ENCODE measurements around the gene TMEM54.

TMEM54 gene

DNA sequence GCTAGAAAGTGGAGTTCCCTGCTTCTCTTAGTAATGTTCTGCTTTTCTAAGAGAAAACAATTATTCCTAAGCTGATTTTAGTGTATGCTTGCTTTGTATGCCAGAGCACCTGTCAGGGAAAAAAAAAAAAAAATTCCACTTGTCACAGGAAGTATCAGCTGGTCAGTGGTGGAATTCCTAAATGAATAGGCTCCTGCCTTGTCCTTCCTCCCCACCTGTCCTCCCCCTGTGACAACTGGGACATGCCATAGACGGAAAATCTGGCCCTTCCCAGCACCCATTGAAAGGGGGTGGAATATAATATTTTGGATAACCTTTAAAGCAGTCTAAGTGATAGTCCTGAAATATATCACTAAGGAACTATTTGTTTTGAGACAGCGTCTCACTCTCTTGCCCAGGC lies 41.3 kb downstream of the TMEM54 start:
- Histone ChIP-seq H3K4me3 (ENCODE audit: low read length) (no peak overlapping the region), H3K36me3 (ENCODE audit: control insufficient read depth, insufficient read depth, low read length) (peaks cover 4% of the 10 kb centered on the region), H3K27ac (ENCODE audit: low read depth, low read length) (no peak overlapping the region), H3K9ac (ENCODE audit: low read length) (no peak overlapping the region), H3K27me3 (ENCODE audit: control insufficient read depth, insufficient read depth, low read length) (no peaks in the 10 kb centered on the region), H3K4me1 (ENCODE audit: control insufficient read depth, insufficient read depth, low read length) (no peaks in the 10 kb centered on the region)

DNA sequence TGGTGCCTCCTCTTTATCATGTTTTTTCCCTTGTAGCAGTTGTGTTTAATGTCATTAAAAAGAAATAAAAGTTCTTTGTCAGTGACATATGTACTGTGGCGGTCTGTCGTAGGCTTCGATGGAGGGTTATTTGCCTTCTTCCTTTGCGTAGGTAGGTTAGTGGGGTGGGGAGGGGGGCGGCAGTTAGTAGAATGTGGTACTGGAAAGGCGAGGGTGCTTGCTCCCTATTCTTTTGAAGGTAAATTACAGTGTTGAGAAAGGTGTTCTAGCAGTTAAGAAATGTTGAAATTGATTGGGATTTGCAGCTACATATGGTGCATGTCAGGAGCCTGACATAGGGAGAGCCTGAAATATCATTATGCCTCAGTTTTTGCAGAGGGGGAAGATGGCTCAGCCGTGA lies 42.4 kb downstream of the TMEM54 start:
- Histone ChIP-seq H3K4me1 (ENCODE audit: control insufficient read depth, insufficient read depth, low read length) (no peaks in the 10 kb centered on the region), H3K4me3 (ENCODE audit: low read length) (no peak overlapping the region), H3K27ac (ENCODE audit: low read depth, low read length) (no peak overlapping the region), H3K9ac (ENCODE audit: low read length) (no peak overlapping the region), H3K36me3 (ENCODE audit: control insufficient read depth, insufficient read depth, low read length) (peaks cover 9% of the 10 kb centered on the region), H3K27me3 (ENCODE audit: control insufficient read depth, insufficient read depth, low read length) (no peaks in the 10 kb centered on the region)

DNA sequence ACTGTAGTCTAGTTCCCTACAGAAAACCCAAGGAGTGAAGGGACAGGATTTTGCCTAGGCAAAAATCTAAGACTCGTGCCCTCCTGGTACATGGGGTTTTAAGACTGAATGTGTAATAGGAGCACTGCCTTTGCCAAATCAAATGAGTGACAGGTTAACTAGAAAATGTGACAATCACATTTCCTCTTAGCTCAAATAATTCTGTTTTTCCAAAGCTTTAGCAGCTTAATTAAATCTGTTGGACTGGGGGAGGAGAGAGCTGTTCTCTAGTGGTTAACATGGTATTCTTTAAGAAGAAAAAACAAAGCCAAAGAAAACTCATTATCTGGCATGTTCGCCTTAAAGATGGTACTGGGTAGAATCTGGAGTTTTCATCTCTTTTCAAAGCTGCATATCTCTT lies 43.1 kb downstream of the TMEM54 start:
- Histone ChIP-seq H3K27ac (ENCODE audit: low read depth, low read length) (no peak overlapping the region), H3K27me3 (ENCODE audit: control insufficient read depth, insufficient read depth, low read length) (no peaks in the 10 kb centered on the region), H3K4me3 (ENCODE audit: low read length) (no peak overlapping the region), H3K36me3 (ENCODE audit: control insufficient read depth, insufficient read depth, low read length) (peaks cover 9% of the 10 kb centered on the region), H3K9ac (ENCODE audit: low read length) (no peak overlapping the region), H3K4me1 (ENCODE audit: control insufficient read depth, insufficient read depth, low read length) (no peaks in the 10 kb centered on the region)

DNA sequence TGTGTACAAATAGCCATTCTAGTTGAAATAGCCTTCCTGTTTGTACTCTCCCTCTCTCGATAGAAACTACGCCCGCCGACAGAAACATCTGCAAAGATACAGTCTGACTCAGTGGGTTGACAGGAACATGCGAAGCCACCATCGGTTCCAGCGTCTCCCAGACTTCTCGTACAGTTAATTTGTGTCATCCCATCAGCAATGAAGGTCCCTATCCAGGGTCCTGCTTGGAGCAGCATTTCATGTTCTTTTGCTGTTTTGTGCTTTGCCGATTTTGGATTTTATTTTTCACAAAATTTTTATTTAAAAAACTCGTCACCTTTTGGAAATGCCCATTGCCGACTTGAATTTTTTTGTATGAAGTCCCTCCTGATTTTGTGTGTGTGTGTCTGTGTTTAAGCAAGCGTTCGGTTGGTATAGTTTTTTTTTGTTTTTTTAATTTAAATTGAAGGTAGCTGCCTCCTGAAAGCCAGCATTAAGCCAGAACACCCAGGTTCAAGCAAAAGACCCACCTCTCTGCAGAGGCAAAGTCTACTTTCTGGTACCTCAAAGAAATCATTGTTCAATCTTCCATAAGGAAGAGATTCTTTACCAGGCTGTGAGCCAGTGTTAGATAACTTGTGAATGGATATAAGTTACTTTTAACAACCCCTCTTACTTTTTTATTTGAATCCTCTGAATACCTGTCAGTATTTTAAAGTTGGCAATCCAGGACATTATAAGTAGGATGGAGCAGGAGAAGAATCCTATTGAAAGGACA lies 45.1 kb downstream of the TMEM54 start:
- Histone ChIP-seq H3K9ac (ENCODE audit: low read length) (no peak overlapping the region), H3K36me3 (ENCODE audit: control insufficient read depth, insufficient read depth, low read length) (peaks cover 8% of the 10 kb centered on the region), H3K27ac (ENCODE audit: low read depth, low read length) (no peak overlapping the region), H3K4me1 (ENCODE audit: control insufficient read depth, insufficient read depth, low read length) (no peaks in the 10 kb centered on the region), H3K4me3 (ENCODE audit: low read length) (no peak overlapping the region), H3K27me3 (ENCODE audit: control insufficient read depth, insufficient read depth, low read length) (no peaks in the 10 kb centered on the region)

DNA sequence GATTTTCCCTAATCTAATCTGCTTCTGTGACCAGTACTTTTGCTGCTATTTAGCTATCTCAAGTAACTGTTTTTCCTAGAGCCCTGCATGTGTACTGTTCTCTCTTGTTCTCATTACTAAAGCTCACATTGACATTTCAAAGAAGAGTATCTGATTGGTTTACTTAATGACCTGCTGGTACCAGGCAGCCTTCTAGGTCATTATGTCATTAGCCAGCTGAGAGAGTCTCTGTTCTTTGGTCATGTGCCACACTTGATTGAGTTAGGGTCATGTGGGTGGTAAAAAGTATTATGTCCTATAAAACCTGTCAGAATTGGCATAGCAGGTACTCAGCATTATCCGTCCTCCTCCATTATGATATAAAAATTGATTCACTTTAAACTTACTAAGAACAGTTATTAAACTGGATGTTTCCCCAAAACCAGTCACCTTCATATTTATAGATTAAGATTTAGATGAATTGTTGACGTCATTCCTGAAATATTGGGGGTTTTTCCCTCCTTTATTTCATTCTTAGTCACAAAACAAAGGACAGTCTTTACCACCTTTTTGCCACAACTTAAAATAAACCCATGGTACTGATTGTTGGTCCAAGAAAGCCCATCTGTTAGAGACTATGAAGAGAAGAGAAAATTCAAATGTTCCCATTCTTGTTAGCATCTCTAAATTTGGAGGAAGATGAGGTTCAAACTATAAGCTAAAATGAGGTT lies 52.7 kb downstream of the TMEM54 start:
- no peaks in the 10 kb centered on the region for H3K27me3 ChIP-seq (ENCODE audit: control insufficient read depth, insufficient read depth, low read length)
- H3K9ac ChIP-seq (ENCODE audit: low read length), result no peak overlapping the region
- H3K4me3 ChIP-seq (ENCODE audit: low read length), result no peak overlapping the region
- H3K27ac ChIP-seq (ENCODE audit: low read depth, low read length), result no peak overlapping the region
- peaks cover 3% of the 10 kb centered on the region for H3K36me3 ChIP-seq (ENCODE audit: control insufficient read depth, insufficient read depth, low read length)
- no peaks in the 10 kb centered on the region for H3K4me1 ChIP-seq (ENCODE audit: control insufficient read depth, insufficient read depth, low read length)

Data from rectal smooth muscle tissue (tissue), 1 donor.